ENCODE results near the gene PEX6.
"Not testable (repeated sequence)": the region's sequence is repeated elsewhere in the genome, so short reads cannot be mapped to it uniquely, and the experiment has no call there.

The PEX6 gene

DNA sequence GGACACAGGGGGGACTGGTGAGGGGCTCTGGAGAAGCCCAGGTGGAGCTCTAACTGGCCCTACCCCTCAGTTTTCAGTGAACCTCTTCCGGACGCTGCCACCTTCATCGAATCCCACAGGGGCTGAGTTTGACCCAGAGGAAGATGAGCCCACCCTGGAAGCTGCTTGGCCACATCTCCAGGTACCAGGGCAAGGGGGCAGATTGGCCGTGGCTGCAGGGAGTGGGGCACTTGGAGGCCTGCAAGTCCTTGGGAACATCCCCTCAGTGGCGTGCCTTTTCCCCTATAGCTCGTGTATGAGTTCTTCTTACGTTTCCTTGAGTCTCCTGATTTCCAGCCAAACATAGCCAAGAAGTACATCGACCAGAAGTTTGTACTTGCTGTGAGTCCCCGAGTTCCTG lies 28.1 kb upstream of the PEX6 start:
- no peak overlapping the region for H3K4me3 ChIP-seq (ENCODE audit: low read depth in 1 of 2, low read length in 1 of 2)
- no peak overlapping the region for H3K27ac ChIP-seq
- no peaks in the 10 kb centered on the region for H3K4me1 ChIP-seq (ENCODE audit: control insufficient read depth in 1 of 2, insufficient read depth in 1 of 2, low read depth in 1 of 2, low read length in 1 of 2)
- H3K9me3 ChIP-seq, result no peaks in the 10 kb centered on the region
- TF ChIP-seq, protein P1, sequence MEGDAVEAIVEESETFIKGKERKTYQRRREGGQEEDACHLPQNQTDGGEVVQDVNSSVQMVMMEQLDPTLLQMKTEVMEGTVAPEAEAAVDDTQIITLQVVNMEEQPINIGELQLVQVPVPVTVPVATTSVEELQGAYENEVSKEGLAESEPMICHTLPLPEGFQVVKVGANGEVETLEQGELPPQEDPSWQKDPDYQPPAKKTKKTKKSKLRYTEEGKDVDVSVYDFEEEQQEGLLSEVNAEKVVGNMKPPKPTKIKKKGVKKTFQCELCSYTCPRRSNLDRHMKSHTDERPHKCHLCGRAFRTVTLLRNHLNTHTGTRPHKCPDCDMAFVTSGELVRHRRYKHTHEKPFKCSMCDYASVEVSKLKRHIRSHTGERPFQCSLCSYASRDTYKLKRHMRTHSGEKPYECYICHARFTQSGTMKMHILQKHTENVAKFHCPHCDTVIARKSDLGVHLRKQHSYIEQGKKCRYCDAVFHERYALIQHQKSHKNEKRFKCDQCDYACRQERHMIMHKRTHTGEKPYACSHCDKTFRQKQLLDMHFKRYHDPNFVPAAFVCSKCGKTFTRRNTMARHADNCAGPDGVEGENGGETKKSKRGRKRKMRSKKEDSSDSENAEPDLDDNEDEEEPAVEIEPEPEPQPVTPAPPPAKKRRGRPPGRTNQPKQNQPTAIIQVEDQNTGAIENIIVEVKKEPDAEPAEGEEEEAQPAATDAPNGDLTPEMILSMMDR (IDR thresholded peaks at IDR 0.05), result no peak
- no peaks in the 10 kb centered on the region for H3K27me3 ChIP-seq
- H3K36me3 ChIP-seq, result peaks cover 62% of the 10 kb centered on the region

DNA sequence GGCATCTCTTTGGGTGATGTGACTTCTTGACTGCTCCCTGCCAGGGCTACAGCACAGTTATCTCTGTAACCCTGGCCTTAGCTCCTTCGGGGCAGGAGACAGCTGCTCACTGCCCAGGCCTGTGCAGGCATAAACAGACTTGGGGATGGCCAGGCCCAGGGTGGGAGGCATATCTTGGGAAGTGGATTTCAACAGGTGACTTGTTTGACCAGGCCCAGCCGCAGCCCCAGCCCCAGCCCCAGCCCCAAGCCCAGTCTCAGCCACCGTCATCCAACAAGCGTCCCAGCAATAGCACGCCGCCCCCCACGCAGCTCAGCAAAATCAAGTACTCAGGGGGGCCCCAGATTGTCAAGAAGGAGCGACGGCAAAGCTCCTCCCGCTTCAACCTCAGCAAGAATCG lies 27.3 kb upstream of the PEX6 start:
- TF ChIP-seq, protein P1 (IDR thresholded peaks at IDR 0.05), result no peak
- peaks cover 53% of the 10 kb centered on the region for H3K36me3 ChIP-seq

DNA sequence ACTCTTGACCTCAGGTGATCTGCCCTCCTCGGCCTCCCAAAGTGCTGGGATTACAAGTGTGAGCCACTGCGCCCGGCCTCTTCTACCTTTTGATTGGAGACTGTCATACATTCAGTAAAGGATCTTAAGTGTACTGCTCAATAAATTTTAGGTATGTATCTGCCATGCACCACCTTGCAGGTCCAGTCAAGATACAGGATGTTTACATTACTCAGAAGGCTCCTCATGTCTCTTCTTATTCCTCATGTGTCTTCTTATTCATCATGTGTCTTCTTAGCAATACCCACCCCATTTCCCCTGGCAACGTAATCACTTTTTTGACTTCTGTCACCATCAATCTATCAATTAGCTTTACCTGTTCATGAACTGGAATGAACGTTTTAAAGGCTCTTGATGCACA lies 26.9 kb upstream of the PEX6 start:
- H3K27me3 ChIP-seq, result no peaks in the 10 kb centered on the region
- H3K4me3 ChIP-seq (ENCODE audit: low read depth in 1 of 2, low read length in 1 of 2), result no peak overlapping the region
- H3K36me3 ChIP-seq, result peaks cover 49% of the 10 kb centered on the region
- no peak overlapping the region for H3K27ac ChIP-seq
- no peaks in the 10 kb centered on the region for H3K9me3 ChIP-seq
- TF ChIP-seq, protein P1 (IDR thresholded peaks at IDR 0.05), result no peak
- no peaks in the 10 kb centered on the region for H3K4me1 ChIP-seq (ENCODE audit: control insufficient read depth in 1 of 2, insufficient read depth in 1 of 2, low read depth in 1 of 2, low read length in 1 of 2)

More for the DNA sequence above, 27.3 kb upstream of the PEX6 start:
- Histone ChIP-seq H3K27me3 (no peaks in the 10 kb centered on the region), H3K4me1 (ENCODE audit: control insufficient read depth in 1 of 2, insufficient read depth in 1 of 2, low read depth in 1 of 2, low read length in 1 of 2) (no peaks in the 10 kb centered on the region), H3K27ac (no peak overlapping the region), H3K4me3 (ENCODE audit: low read depth in 1 of 2, low read length in 1 of 2) (no peak overlapping the region), H3K9me3 (no peaks in the 10 kb centered on the region)

DNA sequence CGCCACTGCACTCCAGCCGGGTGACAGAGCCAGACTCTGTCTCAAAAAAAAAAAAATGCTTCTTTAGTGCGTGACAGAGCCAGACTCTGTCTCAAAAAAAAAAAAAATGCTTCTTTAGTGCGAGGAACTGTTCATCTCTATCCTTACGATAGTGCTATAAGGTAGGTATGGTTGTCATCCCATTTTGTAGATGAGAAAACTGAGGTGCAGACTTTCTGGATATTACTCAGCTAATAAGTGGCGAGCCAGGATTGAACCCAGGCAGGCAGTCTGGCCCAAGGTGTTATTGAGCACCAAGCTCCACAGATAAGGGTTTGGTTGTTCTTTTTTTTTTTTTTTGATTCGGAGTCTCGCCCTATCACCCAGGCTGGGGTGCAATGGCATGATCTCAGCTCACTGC lies 22.9 kb upstream of the PEX6 start:
- Histone ChIP-seq H3K4me1 (ENCODE audit: control insufficient read depth in 1 of 2, insufficient read depth in 1 of 2, low read depth in 1 of 2, low read length in 1 of 2) (no peaks in the 10 kb centered on the region), H3K36me3 (peaks cover 14% of the 10 kb centered on the region), H3K27ac (no peak overlapping the region), H3K4me3 (ENCODE audit: low read depth in 1 of 2, low read length in 1 of 2) (no peak overlapping the region), H3K27me3 (no peaks in the 10 kb centered on the region), H3K9me3 (no peaks in the 10 kb centered on the region)
- TF ChIP-seq, protein P1 (IDR thresholded peaks at IDR 0.05), result no peak

DNA sequence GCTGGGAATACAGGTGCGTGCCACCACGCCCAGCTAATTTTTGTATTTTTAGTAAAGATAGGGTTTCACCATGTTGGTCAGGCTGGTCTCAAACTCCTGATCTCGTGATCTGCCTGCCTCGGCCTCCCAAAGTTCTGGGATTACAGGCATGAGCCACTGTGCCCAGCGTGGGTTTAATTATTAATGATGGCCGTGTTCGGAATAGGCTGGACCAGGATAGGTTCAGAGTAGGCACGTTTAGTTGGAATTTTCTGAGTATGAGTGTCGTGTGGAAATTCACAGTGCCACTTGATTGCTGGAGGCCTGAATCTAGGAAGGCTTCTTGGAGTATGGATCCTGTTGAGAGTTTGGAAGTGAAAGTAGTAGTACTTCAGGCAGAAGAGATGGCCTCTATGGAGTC lies 19.2 kb upstream of the PEX6 start:
- H3K4me1 ChIP-seq (ENCODE audit: control insufficient read depth in 1 of 2, insufficient read depth in 1 of 2, low read depth in 1 of 2, low read length in 1 of 2); H3K27ac ChIP-seq; H3K4me3 ChIP-seq (ENCODE audit: low read depth in 1 of 2, low read length in 1 of 2); H3K9me3 ChIP-seq; H3K27me3 ChIP-seq; H3K36me3 ChIP-seq: not testable (repeated sequence)

DNA sequence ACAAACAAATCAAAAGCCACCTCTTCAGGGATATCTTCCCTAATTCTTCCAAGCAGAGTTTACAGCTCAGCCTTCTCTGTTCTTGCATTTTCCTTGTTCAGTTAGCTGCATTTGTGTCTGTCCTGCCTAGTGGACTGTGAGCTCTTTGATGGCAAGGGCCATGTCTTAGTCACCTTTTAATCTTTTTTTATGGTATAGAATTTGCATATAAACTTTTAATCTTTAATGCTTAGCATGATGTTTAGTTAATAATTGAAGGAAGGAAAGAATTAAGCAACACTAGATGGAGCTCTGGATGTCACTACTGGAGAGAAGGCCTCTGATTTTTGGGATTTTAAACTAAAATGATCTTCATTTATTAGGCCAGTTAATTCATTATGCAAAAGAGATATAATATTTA lies 17.5 kb upstream of the PEX6 start:
- TF ChIP-seq, protein P1 (IDR thresholded peaks at IDR 0.05), result no peak

More for the DNA sequence above, 17.5 kb upstream of the PEX6 start:
- Histone ChIP-seq H3K36me3 (peaks cover 9% of the 10 kb centered on the region), H3K27me3 (no peaks in the 10 kb centered on the region), H3K4me1 (ENCODE audit: control insufficient read depth in 1 of 2, insufficient read depth in 1 of 2, low read depth in 1 of 2, low read length in 1 of 2) (no peaks in the 10 kb centered on the region), H3K4me3 (ENCODE audit: low read depth in 1 of 2, low read length in 1 of 2) (no peak overlapping the region), H3K27ac (no peak overlapping the region), H3K9me3 (no peaks in the 10 kb centered on the region)
